ENCODE data around the gene COL18A1. TPM values are rescaled to one million over a fixed set of nuclear protein-coding genes. Genes with fewer than 3 reads are reported as not detected.

The COL18A1 gene
- total RNA-seq, 1 experiment from 2014 or later = 4.2 TPM

DNA sequence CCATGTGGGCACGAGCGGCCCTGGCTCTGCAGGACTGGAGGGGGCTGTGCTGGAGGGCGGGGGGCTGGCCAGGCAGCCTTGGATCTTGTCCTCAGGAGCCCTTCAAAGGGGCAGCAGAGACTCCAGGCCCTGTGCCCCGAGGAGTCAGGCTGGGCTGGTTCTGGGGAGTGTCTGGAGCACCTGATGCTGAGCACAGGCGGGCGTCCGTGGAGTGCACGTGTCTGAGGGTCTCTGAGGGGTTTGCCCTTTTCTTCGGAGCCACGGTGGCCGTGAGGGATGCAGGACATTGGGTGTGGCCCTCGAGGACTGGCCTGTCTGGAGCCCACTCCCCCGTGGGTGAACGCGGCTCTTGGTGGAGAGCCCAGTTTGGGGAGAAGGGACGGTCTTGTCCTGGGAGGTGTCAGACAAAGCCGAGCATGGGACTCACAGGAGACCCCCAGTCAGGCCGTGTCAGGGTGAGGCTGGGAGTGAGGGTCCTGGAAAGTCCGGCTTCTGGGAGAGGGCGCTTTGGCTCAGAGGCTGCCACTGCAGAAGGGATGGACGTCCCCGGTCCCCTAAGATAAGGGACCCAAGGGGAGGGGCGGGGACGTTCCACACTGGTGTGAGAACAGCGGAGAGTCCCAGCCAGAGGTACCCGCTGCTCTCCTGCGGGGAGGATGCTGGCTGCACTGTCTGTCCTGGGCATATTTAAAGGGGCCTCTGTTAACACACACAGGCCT, 60.8 kb downstream of the COL18A1 start:
- no peak for DNase-seq (ENCODE audit: low read depth)

DNA sequence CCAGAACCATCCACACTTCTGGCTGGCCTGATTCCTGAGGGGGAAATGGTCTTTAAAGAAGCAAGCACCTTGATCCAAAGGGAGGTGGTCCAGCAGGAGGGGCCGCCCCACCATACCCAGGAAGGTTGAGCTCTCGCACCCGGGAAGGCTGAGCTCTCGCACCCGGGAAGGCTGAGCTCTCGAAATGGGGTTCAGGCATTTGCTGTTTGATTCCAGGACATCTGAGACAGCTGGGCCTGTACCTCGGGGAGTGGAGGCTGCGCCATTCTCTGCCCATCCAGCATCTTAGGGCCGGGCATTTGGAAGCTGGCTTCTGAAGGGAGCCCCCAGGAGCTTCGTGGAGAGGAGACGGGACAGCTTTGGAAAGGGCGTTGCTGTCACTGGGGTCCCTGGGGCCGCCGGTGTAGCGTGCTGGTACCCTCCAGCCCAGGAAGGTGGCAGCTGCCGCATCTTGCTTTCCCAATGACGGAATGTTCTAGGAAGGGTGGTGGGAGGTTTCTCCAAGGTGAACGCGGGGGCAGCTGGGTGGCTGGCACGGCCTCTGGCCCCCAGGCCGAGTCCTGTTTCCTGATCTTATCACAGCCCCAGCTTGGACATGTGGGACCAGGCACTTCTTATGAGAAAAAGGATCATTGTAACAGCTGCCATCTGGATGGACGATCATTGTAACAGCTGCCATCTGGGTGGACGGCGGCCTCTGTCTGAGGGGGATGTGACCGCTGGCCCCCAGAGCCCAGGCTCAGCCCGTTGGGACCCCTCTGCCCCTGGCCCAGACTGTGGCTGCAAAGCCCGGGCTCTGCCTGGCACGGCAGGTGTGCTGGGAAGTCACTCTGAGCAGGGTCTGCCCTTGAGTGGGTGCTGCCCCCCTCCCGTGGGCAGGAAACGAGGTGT, 61.6 kb downstream of the COL18A1 start:
- DNase-seq (ENCODE audit: low read depth) = no peak

GRCh38 chr21:45467221-45467779, 62.3 kb downstream of the COL18A1 start:
- no peak for DNase-seq (ENCODE audit: low read depth)

DNA sequence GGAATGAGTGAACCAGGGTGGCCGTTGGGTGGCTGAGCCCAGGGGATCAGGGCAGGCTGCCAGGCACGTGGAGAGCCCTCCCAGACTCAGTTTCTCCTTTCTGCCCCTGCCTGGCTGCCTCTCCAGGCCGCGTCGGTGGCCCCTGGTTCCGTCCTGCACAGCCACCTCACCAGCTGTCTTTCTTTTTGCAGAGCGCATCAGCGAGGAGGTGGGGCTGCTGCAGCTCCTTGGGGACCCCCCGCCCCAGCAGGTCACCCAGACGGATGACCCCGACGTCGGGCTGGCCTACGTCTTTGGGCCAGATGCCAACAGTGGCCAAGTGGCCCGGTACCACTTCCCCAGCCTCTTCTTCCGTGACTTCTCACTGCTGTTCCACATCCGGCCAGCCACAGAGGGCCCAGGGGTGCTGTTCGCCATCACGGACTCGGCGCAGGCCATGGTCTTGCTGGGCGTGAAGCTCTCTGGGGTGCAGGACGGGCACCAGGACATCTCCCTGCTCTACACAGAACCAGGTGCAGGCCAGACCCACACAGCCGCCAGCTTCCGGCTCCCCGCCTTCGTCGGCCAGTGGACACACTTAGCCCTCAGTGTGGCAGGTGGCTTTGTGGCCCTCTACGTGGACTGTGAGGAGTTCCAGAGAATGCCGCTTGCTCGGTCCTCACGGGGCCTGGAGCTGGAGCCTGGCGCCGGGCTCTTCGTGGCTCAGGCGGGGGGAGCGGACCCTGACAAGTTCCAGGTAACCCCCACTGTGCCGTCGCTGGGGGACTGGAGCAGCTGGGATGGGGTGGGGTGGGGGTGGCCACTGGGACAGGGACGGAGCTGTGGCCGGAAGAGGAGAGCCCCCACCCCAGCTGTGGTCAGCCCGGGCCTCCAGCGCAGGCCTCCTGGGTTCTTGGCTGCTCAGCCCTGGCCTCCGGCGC, 63.3 kb downstream of the COL18A1 start:
- DNase-seq (ENCODE audit: low read depth) = no peak

GRCh38 chr21:45468971-45469272, 64.0 kb downstream of the COL18A1 start:
- no peak for DNase-seq (ENCODE audit: low read depth)

DNA sequence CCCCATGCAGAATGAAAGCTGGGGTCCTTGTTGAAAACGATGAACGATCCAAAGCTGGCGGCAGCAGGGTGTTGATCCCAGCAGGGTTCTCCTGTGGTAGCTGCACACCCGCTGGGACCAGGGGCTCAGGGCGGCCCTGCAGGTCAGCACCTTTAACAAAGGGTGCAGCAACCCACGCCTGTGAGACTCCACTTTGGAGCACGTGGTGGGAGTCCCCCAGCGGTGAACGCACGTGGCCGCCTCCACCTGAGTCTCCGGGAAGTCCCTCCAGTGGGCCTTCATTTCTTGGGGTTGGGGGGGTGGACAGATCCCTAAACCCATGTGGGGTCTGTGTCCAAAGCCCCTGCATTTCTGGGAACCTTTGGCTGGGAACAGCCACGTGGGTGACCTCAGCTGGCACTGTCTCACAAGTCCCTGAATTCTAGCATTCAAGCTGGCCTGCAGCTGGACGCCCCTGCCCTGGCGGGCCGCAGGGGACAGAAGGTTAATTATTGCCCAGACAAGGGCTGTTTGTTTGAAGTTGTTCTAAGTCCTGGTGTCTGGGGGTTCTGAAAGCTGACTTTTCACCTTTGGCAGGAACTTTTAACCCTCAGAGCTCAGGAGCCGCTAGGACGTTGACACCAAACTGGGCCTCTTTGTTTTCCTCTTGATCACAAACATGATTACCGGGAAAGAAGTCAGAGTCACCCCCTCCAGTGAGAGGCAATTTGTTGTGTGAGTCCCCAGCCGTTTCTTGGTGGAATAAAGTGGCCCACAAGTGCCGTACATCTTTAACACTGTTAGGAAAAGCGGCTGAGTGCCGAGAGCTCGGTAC, 64.5 kb downstream of the COL18A1 start:
- no peak for DNase-seq (ENCODE audit: low read depth)

DNA sequence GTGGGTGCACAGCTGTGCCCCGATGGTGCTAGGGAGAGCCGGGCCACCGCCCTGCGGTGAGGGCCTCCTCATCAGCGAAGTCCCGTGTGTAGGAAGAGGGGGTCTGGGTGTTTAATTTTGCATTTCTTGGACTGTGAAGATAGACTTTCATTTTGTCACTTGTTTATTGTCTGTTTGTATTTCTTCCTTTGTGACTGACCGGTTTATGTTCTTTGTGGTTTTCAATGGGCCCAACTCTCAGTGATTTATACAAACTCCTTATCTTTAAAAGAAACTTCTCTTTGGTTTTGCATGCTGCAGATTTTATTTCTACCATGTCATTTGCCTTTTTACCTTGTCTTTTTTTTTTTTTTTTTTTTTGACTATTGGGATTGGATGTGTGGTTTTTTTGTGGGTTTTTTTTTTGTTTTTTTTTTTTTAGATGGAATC, 65.1 kb downstream of the COL18A1 start:
- DNase-seq (ENCODE audit: low read depth) = no peak

DNA sequence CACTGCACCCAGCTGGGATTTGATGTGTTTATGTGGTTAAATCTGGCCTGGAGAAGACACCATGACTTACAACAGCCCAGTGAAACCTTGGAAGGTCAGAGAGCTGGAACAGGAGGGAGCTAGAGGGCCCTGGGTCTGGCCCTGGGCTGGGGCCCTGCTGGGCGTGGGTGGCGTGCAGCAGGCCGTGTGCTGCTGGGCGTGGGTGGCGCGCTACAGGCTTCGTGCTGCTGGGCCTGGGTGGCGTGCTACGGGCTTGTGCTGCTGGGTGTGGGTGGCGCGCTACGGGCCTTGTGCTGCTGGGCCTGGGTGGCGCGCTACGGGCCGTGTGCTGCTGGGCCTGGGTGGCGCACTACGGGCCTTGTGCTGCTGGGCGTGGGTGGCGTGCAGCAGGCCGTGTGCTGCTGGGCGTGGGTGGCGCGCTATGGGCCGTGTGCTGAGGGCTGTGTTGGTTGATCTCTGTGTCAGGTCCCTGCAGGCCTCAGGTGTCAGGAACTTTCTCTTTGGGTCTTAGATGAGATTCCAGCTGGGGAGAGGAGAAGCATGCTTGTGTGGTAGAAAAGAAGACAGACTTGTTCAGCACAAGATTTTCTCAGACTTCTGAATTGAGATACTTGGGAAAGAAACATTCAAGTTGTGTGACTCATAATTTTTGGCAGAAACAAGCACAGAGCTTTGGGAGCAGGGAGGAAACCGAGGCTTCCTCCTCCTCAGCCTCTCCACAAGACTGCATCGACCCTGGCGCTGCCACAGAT, 66.0 kb downstream of the COL18A1 start:
- DNase-seq (ENCODE audit: low read depth) = peak; percentile 78

GRCh38 chr21:45471525-45472221, 66.7 kb downstream of the COL18A1 start:
- no peak for DNase-seq (ENCODE audit: low read depth)

DNA sequence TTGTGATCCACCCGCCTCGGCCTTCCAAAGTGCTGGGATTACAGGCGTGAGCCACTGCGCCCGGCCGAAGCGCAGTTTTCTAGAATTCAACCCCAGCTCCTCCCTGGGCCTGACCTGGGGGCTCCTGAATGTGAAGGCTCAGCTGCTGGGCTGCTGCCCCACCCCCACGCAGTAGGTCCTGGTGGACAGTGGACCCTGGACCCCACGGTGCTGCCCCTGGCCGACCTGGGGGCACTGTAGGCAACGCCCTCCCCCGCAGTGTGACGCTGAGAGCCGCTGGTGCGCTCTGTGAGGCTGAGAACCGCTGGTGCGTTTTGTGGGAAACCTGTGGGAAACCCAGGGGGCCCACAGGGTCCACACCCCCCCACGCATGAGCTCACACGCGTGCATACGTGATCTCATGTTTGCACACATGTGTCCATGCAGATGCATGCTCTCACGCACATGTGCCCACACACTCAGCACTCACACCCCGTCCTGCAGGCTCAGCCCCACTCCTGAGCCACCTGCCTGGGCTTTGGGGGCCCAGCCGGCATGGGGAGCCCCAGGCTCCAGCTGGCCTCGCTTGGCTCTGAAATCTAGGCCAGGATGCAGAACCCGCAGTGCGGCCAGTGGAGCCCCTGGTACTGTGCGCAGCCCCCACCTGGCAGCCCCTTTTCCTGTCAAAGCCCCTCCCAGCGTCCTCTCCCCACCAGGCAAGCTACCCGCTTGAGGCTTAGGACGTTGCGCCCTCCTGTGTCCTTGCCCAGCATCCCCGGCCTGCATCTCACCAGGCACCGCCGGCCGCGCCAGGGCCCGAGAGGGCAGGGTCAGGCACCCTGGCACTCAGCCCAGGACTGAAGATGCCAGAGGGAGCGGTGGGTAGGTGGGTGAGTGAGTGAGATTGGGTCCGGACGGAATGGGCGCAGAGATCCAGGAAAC, 67.7 kb downstream of the COL18A1 start:
- no peak for DNase-seq (ENCODE audit: low read depth)

- no peak for DNase-seq (ENCODE audit: low read depth)
Observed at GRCh38 chr21:45473496-45474322, 68.7 kb downstream of the COL18A1 start.

DNA sequence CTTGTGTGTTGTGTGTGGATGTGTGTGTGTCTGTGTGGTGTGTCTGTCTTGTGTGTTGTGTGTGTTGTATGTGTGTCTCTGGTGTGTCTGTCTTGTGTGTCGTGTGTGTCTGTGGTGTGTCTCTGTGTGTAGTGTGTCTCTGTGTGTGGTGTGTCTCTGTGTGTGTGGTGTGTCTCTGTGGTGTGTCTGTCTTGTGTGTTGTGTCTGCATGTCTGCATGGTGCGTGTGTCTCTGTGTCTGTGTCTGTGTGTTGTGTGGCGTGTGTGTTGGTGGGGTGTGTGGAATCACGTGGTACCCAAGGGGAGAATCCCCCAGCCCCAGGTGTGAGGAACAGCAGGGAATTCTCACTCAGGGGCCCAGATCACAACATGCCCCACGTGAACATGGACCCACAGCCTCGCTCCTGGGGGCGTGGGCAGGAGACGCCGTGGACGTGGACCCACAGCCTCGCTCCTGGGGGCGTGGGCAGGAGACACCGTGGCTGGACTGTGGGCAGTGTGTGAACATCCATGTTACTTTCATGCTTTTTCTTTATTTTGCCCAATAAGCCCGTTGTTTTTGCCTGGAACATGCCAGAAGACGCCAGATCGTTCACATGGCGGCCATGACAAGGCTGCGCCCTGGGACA, 69.5 kb downstream of the COL18A1 start:
- no peak for DNase-seq (ENCODE audit: low read depth)

GRCh38 chr21:45475004-45475685, 70.2 kb downstream of the COL18A1 start:
- no peak for DNase-seq (ENCODE audit: low read depth)

- no peak for DNase-seq (ENCODE audit: low read depth)
Observed at GRCh38 chr21:45475797-45476570, 71.0 kb downstream of the COL18A1 start.

GRCh38 chr21:45476582-45476981, 71.6 kb downstream of the COL18A1 start:
- DNase-seq (ENCODE audit: low read depth) = no peak

Measured in HT1080 (cell line).